SKM-1 treated with dmso at 0.1 percent for 144 hours (cell line): ENCODE measurements around the gene COQ2.
"Not testable (repeated sequence)": the region's sequence is repeated elsewhere in the genome, so short reads cannot be mapped to it uniquely, and the experiment has no call there.

ENCODE experiments used
- DNase-seq: peaks from one replicate; lab custom pipeline; 2025; ENCODE audit not compliant: unreplicated experiment; lab: John Stamatoyannopoulos, UW

The COQ2 gene, protein sequence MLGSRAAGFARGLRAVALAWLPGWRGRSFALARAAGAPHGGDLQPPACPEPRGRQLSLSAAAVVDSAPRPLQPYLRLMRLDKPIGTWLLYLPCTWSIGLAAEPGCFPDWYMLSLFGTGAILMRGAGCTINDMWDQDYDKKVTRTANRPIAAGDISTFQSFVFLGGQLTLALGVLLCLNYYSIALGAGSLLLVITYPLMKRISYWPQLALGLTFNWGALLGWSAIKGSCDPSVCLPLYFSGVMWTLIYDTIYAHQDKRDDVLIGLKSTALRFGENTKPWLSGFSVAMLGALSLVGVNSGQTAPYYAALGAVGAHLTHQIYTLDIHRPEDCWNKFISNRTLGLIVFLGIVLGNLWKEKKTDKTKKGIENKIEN

DNA sequence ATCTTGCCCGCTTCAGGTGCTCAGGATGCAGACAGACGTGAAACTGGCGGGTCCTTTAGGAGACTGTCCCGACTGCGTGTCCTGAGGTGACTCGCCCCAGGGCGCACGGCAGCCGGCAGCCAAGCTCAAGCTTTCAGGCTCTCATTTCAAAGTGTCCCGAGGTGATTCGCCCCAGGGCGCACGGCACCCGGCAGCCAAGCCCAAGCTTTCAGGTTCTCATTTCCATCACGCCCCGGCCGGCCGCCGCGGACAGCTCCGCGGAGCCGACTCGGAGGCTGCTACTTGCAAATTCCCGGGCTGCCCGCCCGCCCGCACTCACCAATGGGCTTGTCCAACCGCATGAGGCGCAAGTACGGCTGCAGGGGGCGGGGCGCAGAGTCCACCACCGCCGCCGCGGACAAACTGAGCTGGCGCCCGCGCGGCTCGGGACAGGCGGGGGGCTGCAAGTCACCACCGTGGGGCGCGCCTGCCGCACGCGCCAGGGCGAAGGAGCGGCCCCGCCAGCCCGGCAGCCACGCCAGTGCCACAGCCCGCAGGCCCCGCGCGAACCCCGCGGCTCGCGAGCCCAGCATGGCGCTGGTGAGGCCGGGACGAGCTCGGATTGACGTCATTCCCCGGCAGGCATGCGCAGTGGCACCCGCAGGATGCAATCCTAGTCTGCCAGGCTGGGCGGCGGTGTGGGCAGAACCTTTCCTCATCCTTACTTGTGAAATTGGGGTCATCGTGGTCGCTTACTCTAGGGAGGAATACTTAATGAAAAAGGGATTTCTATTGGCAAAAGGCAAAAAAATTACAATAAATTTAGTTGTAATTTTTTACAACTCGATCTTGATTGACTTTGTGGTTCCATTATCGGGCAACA, at the start of gene COQ2:
Gene COQ2 (minus strand): TSS at position 606 of the 862 bp plus-strand sequence. CDS start 34 bp downstream, at position 572.
- DNase-seq, result peak; percentile 93

DNA sequence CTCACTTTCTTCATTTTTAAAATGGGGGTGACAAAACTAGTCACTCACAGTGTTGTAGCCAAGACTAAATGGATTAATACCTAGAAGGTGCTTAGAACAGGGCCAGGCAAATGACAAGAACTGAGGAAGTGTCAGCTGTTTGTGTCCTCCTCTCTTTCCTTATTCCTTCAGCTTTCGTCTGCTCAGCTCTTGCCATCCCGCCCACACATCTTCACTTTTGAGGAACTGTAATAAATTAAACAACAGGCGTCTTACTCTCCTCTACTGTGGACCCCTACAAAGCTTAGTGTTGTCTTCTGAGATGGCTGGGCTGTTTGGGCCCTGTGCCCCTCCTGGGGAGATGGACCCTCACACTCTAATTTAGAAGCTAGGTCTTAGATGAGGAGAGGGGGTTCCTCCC, 47.4 kb upstream of the COQ2 start:
- DNase-seq, result no peak

GRCh38 chr4:83329521-83330110, 45.0 kb upstream of the COQ2 start:
- DNase-seq, result no peak

- DNase-seq, result no peak
Observed at GRCh38 chr4:83328521-83329187, 44.1 kb upstream of the COQ2 start.

DNA sequence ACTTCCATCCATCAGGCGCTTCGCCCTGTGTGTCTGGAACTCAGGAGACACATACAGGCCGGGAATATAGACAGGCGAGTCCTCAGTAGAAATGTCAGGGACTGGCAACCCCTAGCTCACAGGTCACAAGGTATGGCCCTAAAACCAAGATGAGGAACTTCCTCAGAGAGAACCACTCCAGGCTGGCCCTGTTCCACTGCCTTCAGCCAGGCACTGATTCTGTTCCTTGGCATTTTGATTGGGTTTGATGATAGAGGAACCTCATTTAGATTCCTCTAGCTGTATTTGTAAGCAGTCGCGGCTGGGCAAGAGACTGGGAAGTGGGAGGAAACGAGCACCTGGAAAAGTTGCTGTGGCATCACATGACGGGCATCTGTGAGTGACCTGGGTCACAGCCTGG, 41.9 kb upstream of the COQ2 start:
- DNase-seq, result no peak

- not testable (repeated sequence) for DNase-seq
Observed at GRCh38 chr4:83325306-83325705, 40.7 kb upstream of the COQ2 start.

- DNase-seq, result no peak
Observed at GRCh38 chr4:83323136-83323535, 38.5 kb upstream of the COQ2 start.

DNA sequence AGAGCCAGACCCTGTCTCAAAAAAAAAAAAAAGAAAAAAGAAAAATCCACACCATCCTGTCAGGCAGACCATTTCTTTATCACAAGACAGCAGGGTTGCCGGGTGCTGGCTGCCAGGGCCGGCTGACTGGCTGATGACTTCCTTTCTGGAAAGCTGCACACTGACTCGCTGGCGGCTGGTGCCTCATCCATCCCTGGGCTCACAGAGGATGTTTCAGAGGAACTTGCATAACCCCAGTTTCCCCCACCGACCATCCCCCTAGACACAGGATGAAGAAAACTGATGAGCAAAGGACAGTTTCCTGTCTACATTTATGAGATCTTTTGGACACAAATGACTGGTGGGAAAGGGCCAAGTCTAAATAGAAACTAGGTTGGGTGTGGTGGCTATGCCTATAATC, 36.0 kb upstream of the COQ2 start:
- peak; percentile 88 for DNase-seq

GRCh38 chr4:83318666-83319065, 34.1 kb upstream of the COQ2 start:
- no peak for DNase-seq

- DNase-seq, result no peak
Observed at GRCh38 chr4:83317671-83318070, 33.1 kb upstream of the COQ2 start.

DNA sequence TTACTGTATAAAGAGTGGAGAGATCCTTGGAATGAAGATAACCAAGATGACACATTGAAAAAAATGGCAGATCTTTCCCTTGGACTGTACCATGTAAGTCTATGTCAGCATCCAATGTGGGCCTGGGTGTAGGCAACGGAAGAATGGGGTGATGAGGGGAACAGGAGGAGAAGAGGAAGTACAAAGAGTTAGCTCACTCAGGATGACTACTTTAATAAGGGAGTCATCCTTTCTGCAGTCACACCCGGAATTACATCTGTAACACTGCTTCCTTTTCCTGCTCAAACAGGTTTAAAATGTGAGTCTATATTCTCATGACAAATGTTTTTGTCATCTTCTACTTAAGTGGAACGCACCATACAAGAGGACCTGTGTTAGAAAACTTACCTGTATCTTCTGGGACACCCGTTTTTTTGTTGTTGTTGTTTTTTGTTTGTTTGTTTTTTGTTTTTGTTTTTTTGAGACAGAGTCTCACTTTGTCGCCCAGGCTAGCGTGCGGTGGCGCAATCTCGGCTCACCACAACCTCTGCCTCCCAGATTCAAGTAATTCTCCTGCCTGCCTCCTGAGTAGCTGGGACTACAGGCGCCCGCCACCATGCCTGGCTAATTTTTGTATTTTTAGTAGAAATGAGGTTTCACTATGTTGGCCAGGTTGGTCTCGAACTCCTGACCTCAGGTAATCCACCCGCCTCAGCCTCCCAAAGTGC, 32.0 kb upstream of the COQ2 start:
- peak; percentile 89 for DNase-seq

DNA sequence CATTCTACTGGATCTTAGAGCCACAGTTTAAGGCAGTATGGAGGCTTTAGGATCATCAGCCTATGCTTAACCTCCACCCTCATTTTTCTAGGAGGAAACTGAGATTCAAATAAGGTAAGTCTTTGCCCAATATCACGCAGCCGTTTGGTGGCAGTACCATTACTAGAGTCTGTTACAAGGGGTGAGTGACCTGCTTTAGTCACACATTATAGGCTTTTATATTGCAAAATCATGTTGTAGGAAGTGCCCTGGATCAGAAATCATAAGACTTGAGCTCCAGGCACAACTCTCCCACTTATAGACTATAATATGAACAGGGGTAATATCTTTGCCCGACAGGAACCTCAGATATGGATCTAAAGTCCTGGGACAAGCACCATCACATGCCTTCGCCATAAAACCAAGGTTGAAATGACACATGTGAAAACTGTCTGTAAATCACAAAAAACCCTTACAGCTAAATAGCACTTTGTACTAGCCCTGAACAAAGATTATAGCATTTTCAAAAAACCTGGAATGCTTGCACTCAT, 30.8 kb upstream of the COQ2 start:
- DNase-seq, result no peak

GRCh38 chr4:83308672-83309071, 24.1 kb upstream of the COQ2 start:
- no peak for DNase-seq

- no peak for DNase-seq
Observed at GRCh38 chr4:83307920-83308319, 23.3 kb upstream of the COQ2 start.

GRCh38 chr4:83305187-83305586, 20.6 kb upstream of the COQ2 start:
- DNase-seq, result no peak

DNA sequence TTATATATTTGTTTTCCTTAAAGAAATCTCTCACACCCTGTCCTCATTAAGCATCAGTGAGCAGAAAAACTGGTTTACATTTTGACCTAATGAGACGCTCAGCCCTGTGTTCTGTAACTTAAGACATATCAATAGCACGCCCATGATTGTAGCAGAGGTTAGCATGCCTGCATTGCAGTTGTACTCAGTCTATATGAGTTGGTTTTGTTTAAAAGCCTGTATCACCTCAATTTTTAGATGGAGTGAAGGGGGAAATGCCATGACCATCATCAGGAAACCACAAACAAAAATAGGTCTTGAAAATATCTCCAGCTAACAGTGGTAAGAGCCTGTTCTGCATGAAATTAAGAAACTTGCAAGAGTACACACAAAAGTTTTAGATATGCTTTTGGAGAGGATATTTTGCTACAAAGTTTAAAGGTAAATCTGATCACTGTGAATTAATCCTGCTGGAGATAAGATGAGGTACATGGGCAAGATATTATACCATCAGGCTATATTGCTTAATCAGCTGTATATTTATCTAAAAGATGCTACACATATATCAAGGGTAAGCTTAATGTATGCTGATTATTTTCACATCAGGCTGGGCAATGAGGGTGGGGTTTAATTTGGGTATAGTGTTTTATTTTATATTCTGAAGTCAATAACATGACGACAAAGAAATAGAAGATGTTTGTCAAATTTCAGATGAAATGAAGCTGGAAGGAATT, 13.1 kb upstream of the COQ2 start:
- DNase-seq, result no peak

DNA sequence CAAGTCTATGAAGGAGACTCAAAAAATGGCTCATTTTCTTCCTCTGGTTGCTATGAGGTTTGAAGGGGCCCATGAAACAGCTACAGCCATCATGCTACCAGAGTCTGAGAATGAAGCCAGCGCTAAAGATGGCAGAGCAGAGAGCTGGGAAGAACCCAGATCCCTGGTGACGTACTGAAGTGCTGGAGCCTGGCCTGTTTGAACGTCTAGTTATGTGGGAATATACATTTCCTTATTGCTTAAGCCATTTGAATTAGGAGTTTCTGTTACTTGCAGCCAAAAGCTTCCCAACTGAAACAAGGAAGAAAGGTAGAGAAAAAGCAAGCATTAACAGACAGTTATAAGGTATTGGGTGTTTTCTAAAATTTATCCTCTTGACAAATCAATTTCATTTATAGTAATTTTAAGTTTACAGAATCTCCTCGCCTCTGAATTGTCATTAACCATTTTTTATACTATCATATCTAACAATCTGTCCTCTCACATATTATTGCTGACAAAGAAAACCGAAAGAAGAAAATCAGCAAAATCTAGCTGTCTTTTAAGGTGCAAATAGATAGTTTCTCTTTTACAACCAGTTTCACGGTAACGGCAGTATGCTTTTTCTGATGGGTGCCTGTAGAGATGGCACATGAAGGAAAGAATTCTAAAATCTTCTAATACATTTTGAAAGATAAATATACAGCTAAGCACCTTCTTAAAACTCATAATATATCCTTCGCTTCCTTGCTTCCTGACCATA, 8.9 kb upstream of the COQ2 start:
- DNase-seq, result no peak

GRCh38 chr4:83290059-83290774, 5.6 kb upstream of the COQ2 start:
- not testable (repeated sequence) for DNase-seq
